ENCODE results near the gene SORBS1. TPM values are rescaled to one million over a fixed set of nuclear protein-coding genes. Genes with fewer than 3 reads are reported as not detected.
"Not testable (repeated sequence)": the region's sequence is repeated elsewhere in the genome, so short reads cannot be mapped to it uniquely, and the experiment has no call there.

The SORBS1 gene
- polyA plus RNA-seq, 1 donor: 76.7 TPM

GRCh38 chr10:95493862-95494261 lies 67.3 kb downstream of the SORBS1 start:
- no peak for DNase-seq (ENCODE audit: low read depth)

- no peak for DNase-seq (ENCODE audit: low read depth)
Observed at GRCh38 chr10:95487994-95488393, 73.2 kb downstream of the SORBS1 start.

- no peak for DNase-seq (ENCODE audit: low read depth)
Observed at GRCh38 chr10:95485056-95485844, 75.9 kb downstream of the SORBS1 start.

GRCh38 chr10:95482501-95483233 lies 78.5 kb downstream of the SORBS1 start:
- DNase-seq (ENCODE audit: low read depth): no peak

GRCh38 chr10:95480901-95481491 lies 80.2 kb downstream of the SORBS1 start:
- DNase-seq (ENCODE audit: low read depth): no peak

- no peak for DNase-seq (ENCODE audit: low read depth)
Observed at GRCh38 chr10:95480102-95480900, 80.9 kb downstream of the SORBS1 start.

GRCh38 chr10:95478935-95479334 lies 82.2 kb downstream of the SORBS1 start:
- DNase-seq (ENCODE audit: low read depth): peak; percentile 20

- DNase-seq (ENCODE audit: low read depth): no peak
Observed at GRCh38 chr10:95478185-95478584, 83.0 kb downstream of the SORBS1 start.

- DNase-seq (ENCODE audit: low read depth): no peak
Observed at GRCh38 chr10:95477175-95477520, 84.0 kb downstream of the SORBS1 start.

- DNase-seq (ENCODE audit: low read depth): no peak
Observed at GRCh38 chr10:95476469-95477174, 84.5 kb downstream of the SORBS1 start.

GRCh38 chr10:95475827-95476468 lies 85.2 kb downstream of the SORBS1 start:
- DNase-seq (ENCODE audit: low read depth): no peak

- DNase-seq (ENCODE audit: low read depth): no peak
Observed at GRCh38 chr10:95475003-95475383, 86.2 kb downstream of the SORBS1 start.

- no peak for DNase-seq (ENCODE audit: low read depth)
Observed at GRCh38 chr10:95474228-95475002, 86.8 kb downstream of the SORBS1 start.

GRCh38 chr10:95472304-95473088 lies 88.7 kb downstream of the SORBS1 start:
- DNase-seq (ENCODE audit: low read depth): no peak

- no peak for DNase-seq (ENCODE audit: low read depth)
Observed at GRCh38 chr10:95469676-95470075, 91.5 kb downstream of the SORBS1 start.

- no peak for DNase-seq (ENCODE audit: low read depth)
Observed at GRCh38 chr10:95469251-95469650, 91.9 kb downstream of the SORBS1 start.

GRCh38 chr10:95467642-95468041 lies 93.5 kb downstream of the SORBS1 start:
- not testable (repeated sequence) for DNase-seq (ENCODE audit: low read depth)

GRCh38 chr10:95467162-95467599 lies 94.0 kb downstream of the SORBS1 start:
- no peak for DNase-seq (ENCODE audit: low read depth)

GRCh38 chr10:95466436-95466835 lies 94.7 kb downstream of the SORBS1 start:
- no peak for DNase-seq (ENCODE audit: low read depth)

All from forelimb muscle (tissue), 1 donor.